Right atrium auricular region (tissue), 2 donors: Measurements from ENCODE around the gene BRD4. TPM values are rescaled to one million over a fixed set of nuclear protein-coding genes. Genes with fewer than 3 reads are reported as not detected.

Experiments used
- DNase-seq: peaks from one replicate; pipeline ENCODE4 v3.0.0-alpha.2; 2019; ENCODE audit warnings: low spot score
- H3K27ac ChIP-seq, 2 donors: fragments of 200-600 bp; sonication (generic); 1 replicate in 1 of 2; 2 replicates in 1 of 2; pipeline ENCODE4 v1.5.1; 2016 to 2019
- H3K27me3 ChIP-seq, 2 donors: fragments of 200-600 bp; sonication (generic); one replicate each; pipeline versions ENCODE4 v1.5.1 to v1.6.0; 2017 to 2019
- H3K36me3 ChIP-seq: fragments of 200-600 bp; sonication (generic); one replicate; pipeline ENCODE4 v1.5.1; 2016
- H3K4me1 ChIP-seq, 2 donors: fragments of 200-600 bp; sonication (generic); one replicate each; pipeline versions ENCODE4 v1.5.1 to v1.6.0; 2017 to 2019
- H3K4me3 ChIP-seq, 2 donors: fragments of 200-600 bp; sonication (generic); 1 replicate in 1 of 2; 2 replicates in 1 of 2; pipeline ENCODE4 v1.5.1; 2017 to 2019; ENCODE audit warnings: mild to moderate bottlenecking in 1 of 2, moderate library complexity in 1 of 2
- H3K9me3 ChIP-seq, 2 donors: fragments of 200-600 bp; sonication (generic); one replicate each; pipeline ENCODE4 v1.5.1; 2019
- total RNA-seq, 2 donors: library from RNA; depleted of rRNA; stranded (reverse); fragments of >200 nt; gene quantifications; one replicate each; pipeline ENCODE4 v1.1.0, GENCODE V29; 2016
- TF ChIP-seq, protein P1 (sequence below), 2 donors: fragments of 200-600 bp; sonication (generic); IDR thresholded peaks; one replicate each; pipeline ENCODE4 v1.5.1; 2019; ENCODE audit warnings: antibody characterized with exemption in 2 of 2

The BRD4 gene
- total RNA-seq, 2 donors from 2014 or later: 23.6 to 41.0 TPM

DNA sequence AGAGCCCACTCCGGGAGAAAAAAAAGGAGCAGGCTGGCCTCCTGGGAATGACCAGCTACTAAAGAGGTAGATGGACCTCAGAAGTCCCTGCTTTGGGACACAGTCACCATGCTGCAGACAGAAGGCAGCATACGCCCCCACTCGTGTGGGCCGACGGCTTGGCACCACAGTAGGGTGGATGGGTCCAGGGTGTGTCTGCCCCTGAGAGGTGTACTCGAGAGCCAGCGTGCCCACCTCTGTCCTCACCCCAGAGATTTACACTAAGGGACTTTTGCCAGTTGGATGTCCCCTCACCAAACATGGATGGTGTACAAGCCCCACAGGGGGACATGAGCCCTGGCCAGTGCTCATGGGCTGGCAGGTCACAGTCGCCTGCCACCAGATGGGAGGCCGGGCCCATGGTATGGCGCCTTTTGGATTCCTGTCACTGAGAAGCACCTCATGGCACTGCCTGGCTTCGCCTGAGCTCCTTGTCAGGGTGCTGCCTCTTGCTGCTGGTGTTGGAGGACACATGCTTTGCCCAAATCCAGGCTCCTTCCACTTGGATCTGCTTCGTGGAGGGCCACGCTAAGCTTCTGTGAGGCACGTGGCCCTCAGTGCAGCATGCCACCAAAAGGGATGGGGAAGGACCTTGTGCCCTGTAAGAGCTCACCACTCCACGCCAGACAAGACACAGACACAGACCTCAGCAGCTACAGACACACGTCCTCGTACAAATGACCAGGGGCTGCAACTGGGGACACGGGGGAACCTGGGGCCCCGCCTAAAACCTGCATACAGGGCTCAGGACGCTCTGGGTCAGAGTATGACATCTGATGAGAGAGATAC, 86.8 kb downstream of the BRD4 start:
- H3K27me3 ChIP-seq: no peaks in the 10 kb centered on the region
- H3K9me3 ChIP-seq: no peaks in the 10 kb centered on the region
- no peak overlapping the region for H3K4me3 ChIP-seq
- TF ChIP-seq, protein P1, sequence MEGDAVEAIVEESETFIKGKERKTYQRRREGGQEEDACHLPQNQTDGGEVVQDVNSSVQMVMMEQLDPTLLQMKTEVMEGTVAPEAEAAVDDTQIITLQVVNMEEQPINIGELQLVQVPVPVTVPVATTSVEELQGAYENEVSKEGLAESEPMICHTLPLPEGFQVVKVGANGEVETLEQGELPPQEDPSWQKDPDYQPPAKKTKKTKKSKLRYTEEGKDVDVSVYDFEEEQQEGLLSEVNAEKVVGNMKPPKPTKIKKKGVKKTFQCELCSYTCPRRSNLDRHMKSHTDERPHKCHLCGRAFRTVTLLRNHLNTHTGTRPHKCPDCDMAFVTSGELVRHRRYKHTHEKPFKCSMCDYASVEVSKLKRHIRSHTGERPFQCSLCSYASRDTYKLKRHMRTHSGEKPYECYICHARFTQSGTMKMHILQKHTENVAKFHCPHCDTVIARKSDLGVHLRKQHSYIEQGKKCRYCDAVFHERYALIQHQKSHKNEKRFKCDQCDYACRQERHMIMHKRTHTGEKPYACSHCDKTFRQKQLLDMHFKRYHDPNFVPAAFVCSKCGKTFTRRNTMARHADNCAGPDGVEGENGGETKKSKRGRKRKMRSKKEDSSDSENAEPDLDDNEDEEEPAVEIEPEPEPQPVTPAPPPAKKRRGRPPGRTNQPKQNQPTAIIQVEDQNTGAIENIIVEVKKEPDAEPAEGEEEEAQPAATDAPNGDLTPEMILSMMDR (IDR thresholded peaks at IDR 0.05): no peak
- peak overlapping the region; percentile 85 to 87 for H3K27ac ChIP-seq
- H3K4me1 ChIP-seq: peaks cover 0 to 59% of the 10 kb centered on the region in 2 donors
- no peak for DNase-seq
- H3K36me3 ChIP-seq: peaks cover 49% of the 10 kb centered on the region

DNA sequence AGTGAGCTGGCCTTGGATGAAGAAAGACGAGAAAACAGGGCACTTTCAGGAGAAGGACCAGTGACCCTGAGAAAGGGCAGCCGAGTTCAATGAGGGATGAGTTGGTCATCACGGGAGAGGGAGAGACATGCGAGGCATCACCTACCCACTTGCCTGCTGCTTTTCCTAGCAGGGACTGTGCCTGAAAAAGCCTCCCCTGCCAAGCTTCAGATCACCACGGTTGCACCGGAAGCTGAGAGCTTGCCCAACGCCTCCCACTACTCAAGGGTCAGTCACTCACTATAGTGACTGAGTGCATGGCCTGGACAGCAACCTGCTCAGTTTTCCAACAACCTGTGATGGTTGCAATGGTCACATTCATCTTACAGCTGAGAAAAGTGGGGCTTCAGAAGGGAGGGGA, 87.5 kb downstream of the BRD4 start:
- Histone ChIP-seq H3K4me3 (no peak overlapping the region), H3K9me3 (no peaks in the 10 kb centered on the region), H3K36me3 (peaks cover 55% of the 10 kb centered on the region), H3K4me1 (peaks cover 0 to 51% of the 10 kb centered on the region in 2 donors), H3K27me3 (no peaks in the 10 kb centered on the region), H3K27ac (peak overlapping the region; percentile 85 to 87)
- DNase-seq: no peak
- TF ChIP-seq, protein P1 (IDR thresholded peaks at IDR 0.05): no peak

DNA sequence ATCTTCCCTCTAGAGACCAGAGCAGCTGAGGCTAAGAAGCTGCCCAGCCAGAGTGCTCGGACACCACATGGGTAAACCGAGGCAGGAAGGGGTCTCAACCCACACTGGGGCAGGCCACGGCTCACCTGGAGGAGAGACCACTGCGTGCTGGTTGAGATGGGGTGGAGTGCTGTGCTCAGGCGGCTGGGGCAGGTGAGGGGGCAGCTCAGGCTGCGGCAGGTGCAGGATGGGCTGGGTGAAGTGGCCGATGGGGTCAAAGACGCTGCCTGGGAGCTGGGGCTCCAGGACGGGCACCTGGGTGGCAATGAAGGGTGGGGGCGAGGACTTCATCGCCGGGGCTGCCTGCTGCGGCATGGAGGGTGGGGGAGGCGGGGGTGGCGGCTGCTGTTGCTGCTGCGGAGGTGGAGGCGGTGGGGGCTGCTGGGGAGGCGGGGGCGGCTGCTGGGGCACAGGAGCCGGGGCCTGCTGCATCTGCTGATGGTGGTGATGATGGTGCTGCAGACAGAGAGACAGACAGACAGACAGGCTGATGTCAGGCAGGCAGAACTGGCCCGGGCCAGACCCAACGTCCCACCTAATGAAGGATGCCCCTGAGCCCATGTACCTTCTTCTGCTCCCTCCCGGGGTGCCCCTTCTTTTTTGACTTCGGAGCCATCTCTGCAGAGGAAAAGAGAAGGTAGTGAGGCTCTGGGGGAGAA, 88.1 kb downstream of the BRD4 start:
- no peaks in the 10 kb centered on the region for H3K9me3 ChIP-seq
- peaks cover 0 to 46% of the 10 kb centered on the region in 2 donors for H3K4me1 ChIP-seq
- TF ChIP-seq, protein P1 (IDR thresholded peaks at IDR 0.05): no peak
- no peak for DNase-seq
- peak overlapping the region in 1 of 2 donors; percentile 85 for H3K27ac ChIP-seq
- H3K4me3 ChIP-seq: no peak overlapping the region
- H3K27me3 ChIP-seq: no peaks in the 10 kb centered on the region
- H3K36me3 ChIP-seq: peaks cover 61% of the 10 kb centered on the region

DNA sequence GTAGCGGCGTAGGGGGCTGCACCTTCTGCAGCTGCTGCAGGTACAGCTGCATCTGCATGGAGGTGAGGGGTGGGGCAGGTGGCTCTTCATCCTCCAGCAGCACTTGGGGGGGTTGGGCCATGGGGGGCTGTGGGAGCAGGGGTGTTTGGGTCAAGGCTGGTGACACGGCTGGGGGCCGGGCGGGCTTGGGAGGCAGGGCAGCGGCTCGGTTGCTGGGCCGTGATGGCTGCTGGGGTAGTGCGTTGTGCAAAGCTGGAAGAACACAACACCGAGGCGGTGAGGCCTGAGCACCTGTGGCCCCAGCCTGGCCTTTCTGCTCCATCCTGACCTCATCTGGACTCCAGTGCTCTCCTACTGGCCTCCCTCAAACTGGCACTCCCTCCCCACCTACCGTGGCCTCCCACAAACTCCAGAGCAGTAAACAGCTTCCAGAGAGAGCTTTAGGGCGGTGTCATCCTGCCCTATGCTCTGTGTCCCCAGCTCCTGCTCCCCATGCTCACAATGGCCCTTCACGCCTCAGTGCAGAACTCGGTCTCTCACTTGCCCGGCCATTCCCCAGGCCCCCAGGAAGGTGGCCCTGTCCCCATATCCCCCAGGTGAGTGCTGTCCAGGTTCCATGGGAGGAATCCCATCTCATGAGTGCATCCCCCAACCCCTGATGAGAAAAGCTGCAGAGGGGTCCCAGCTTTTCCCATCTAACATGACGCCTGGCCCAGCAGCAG, 88.9 kb downstream of the BRD4 start:
- TF ChIP-seq, protein P1 (IDR thresholded peaks at IDR 0.05): no peak
- no peak overlapping the region for H3K27ac ChIP-seq
- DNase-seq: no peak
- H3K27me3 ChIP-seq: no peaks in the 10 kb centered on the region
- H3K4me3 ChIP-seq: no peak overlapping the region
- H3K36me3 ChIP-seq: peaks cover 64% of the 10 kb centered on the region
- no peaks in the 10 kb centered on the region for H3K9me3 ChIP-seq
- peaks cover 0 to 37% of the 10 kb centered on the region in 2 donors for H3K4me1 ChIP-seq

- H3K27ac ChIP-seq: no peak overlapping the region
- no peaks in the 10 kb centered on the region for H3K27me3 ChIP-seq
- H3K4me1 ChIP-seq: peaks cover 0 to 17% of the 10 kb centered on the region in 2 donors
- no peaks in the 10 kb centered on the region for H3K9me3 ChIP-seq
- TF ChIP-seq, protein P1 (IDR thresholded peaks at IDR 0.05): no peak
- H3K36me3 ChIP-seq: peaks cover 78% of the 10 kb centered on the region
- H3K4me3 ChIP-seq: no peak overlapping the region
- no peak for DNase-seq
Observed at GRCh38 chr19:15241259-15241910, 91.0 kb downstream of the BRD4 start.
